Superior temporal gyrus (tissue), 1 donor: ENCODE measurements around the gene HOXA3.

Experiments
- DNase-seq: peaks from one replicate; pipeline ENCODE4 v3.0.0-alpha.2; 2016; ENCODE audit errors: extremely low spot score

The HOXA3 gene

GRCh38 chr7:27103489-27104226 is 48.7 kb downstream of the HOXA3 start:
- DNase-seq = no peak

- no peak for DNase-seq
These were observed 49.6 kb downstream of the HOXA3 start, which contains the start of gene HOXA2 for GRCh38 chr7:27102581-27103442. TSS of gene HOXA2 (minus strand) at chr7:27102683. CDS start at chr7:27102500, 183 bp downstream.

- DNase-seq = no peak
These were observed 50.3 kb downstream of the HOXA3 start for GRCh38 chr7:27101957-27102580.

GRCh38 chr7:27101171-27101956 is 51.0 kb downstream of the HOXA3 start:
- no peak for DNase-seq

GRCh38 chr7:27100694-27101170 is 51.7 kb downstream of the HOXA3 start:
- no peak for DNase-seq

GRCh38 chr7:27099453-27100370 is 52.7 kb downstream of the HOXA3 start:
- no peak for DNase-seq

- no peak for DNase-seq
These were observed 53.6 kb downstream of the HOXA3 start for GRCh38 chr7:27098578-27099451.

GRCh38 chr7:27097686-27098577 is 54.5 kb downstream of the HOXA3 start:
- no peak for DNase-seq

GRCh38 chr7:27096768-27097514 is 55.4 kb downstream of the HOXA3 start:
- DNase-seq = no peak

GRCh38 chr7:27095897-27096767 is 56.3 kb downstream of the HOXA3 start, which contains the start of gene HOXA1:
TSS of gene HOXA1 (minus strand) at chr7:27096000. CDS start at chr7:27095912, 88 bp downstream.
- no peak for DNase-seq

GRCh38 chr7:27095050-27095896 is 57.1 kb downstream of the HOXA3 start:
- no peak for DNase-seq

GRCh38 chr7:27094304-27095049 is 57.9 kb downstream of the HOXA3 start:
- DNase-seq = no peak

- no peak for DNase-seq
These were observed 59.0 kb downstream of the HOXA3 start for GRCh38 chr7:27093184-27093895.

- no peak for DNase-seq
These were observed 59.6 kb downstream of the HOXA3 start for GRCh38 chr7:27092819-27093110.
